Activated CD4-positive, alpha-beta T cell treated with anti-CD3 and anti-CD28 coated beads for 1 hour (primary cell): ENCODE results near the gene ETS1.

Experiments used
- DNase-seq: peaks from one replicate; pipeline ENCODE4 v3.0.0-alpha.2; 2020

ETS1 gene

GRCh38 chr11:128564642-128565245 is 22.6 kb downstream of the ETS1 start:
- DNase-seq: no peak

- no peak for DNase-seq
These were observed 23.3 kb downstream of the ETS1 start for GRCh38 chr11:128563942-128564641.

GRCh38 chr11:128563308-128563707 is 24.1 kb downstream of the ETS1 start:
- DNase-seq: no peak

- no peak for DNase-seq
These were observed 27.8 kb downstream of the ETS1 start for GRCh38 chr11:128559496-128560103.

- DNase-seq: no peak
These were observed 31.8 kb downstream of the ETS1 start for GRCh38 chr11:128555606-128556005.

DNA sequence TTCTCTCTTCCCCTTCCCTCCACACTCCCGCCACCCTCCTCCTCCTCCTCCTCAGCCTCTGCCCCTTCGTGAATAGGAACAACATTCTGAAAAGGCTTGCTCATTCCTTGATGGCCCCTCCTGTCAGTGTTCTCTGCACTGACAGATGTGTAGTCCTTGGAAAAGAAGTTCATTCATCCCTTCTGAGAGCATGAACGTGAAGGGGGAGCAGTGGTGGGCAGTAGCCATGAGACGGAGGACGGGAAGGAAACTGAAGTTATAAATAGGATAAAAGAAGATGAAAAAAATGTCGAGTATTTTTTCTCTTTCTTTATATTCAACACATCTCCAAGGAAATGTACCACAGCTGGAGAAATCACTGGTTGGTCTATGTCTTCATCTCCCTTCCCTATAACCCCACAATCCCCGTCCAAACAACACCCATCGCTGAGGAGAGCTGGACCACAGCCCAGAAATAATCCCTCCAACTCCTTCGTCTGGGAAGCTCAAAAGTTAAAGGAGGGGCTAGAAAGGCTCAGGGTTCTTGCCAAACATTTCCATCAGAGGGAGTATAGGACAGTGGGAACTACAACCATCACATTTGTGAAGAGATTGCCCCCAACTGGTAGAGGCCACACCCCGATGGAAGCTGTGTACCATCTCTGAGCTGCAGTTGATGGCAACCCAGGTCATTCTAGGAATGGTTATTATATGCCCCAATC is 33.5 kb downstream of the ETS1 start:
- no peak for DNase-seq

- DNase-seq: no peak
These were observed 34.3 kb downstream of the ETS1 start for GRCh38 chr11:128552783-128553661.

- no peak for DNase-seq
These were observed 35.6 kb downstream of the ETS1 start for GRCh38 chr11:128551611-128552335.

DNA sequence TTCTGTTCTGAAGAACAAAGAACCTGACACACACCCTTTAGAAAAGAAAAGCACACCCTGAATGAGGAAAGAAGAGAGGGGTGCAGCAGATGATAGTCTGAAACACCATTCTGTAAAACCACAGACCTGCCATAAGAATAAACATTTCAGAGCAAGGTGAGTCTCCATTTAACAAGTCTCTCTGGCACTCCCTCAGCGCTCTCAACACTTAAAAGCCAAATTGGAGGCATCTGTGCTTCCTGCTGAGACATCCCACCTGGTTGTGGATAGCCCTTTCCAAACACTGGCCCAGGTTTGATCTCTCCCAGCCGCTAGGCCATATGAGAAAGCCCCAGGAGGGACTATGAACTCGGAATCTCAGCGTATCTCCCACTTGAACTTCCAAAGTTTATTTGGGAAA is 36.3 kb downstream of the ETS1 start:
- DNase-seq: no peak

- no peak for DNase-seq
These were observed 37.0 kb downstream of the ETS1 start for GRCh38 chr11:128550261-128550821.

DNA sequence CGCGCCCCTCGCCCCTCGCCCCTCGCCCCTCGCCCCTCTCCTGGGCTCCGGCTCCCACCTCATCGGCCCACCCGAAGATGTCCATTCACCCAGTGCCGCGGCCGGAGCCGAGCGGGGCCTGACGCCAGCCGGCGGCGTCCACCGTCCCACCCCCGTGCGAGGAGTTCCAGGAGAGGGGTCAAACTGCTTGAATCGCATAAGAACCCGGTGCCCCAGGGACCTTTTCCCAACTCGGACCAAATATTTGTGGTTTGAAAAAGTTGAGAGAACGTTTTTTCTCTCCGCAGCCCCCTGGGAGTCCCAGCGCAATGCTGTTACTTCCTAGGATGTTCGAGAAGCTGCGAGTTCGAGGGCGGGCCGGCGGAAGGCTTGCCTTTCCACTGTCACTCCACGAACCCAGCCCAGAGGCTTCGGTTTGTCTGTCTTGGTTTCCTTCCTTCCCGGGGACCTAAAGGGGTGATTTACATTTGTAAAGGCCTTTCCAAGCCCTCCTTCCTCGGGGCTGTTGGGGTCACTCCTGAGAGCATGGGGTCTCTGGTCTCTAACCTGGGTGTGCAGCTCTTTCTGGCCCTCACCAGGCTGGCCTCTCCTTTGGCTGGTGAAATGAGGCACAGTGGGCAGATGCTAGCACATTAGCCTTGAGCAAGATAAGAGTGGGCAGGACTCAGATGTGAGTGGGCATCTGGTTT is 38.0 kb downstream of the ETS1 start:
- DNase-seq: no peak

DNA sequence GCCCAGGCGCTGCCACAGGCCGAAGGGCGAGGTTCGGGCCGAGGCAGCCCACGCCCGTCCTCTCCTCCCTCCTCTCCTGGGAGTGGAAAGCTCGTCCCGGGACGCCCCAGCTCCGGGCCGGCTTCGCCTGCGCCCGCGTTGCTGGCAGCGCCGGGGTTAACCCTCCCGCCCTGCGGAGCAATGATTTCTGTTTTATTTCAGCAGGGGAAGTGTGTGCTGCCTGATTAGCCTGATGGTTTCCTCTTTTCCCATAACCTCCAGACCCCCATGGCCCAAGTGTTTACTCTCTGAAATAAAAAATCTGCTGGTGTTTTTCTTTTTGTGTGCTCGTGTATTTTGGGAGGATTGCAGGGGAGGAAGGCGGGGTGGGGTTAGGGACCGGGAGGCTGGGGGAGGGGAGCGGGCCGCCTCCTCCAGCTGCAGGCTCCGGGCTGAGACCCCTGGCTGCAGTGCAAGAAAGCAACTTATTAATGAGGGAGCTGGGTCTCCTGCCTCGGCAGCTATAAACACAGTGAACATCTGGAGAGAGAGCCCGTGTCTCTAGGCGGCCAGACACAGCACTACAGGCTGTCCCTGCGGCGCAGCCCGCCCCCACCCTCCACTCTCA is 38.6 kb downstream of the ETS1 start:
- DNase-seq: no peak

- DNase-seq: no peak
These were observed 39.3 kb downstream of the ETS1 start for GRCh38 chr11:128547946-128548648.

DNA sequence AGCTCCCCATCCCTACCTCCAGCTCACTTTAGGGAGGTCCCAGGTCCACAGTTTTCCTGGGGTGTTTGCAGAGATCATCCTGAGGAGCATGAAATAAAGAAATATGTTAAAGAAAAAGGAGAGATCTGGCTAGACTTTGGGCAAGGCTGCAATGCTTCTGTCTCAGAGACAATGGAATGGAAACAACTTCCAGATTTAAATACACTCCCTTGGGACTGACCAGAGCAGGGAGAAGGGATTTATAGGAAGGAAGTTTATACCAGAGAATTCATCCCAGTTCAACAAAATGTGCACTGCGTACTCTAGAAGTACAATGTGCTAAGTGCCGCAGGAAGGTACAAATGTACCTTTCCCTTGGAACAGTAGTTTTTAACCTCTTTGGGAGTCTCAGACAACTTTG is 40.4 kb downstream of the ETS1 start:
- no peak for DNase-seq

GRCh38 chr11:128544471-128545051 is 42.8 kb downstream of the ETS1 start:
- DNase-seq: no peak

- DNase-seq: no peak
These were observed 46.9 kb downstream of the ETS1 start for GRCh38 chr11:128540469-128540868.

GRCh38 chr11:128536506-128536905 is 50.9 kb downstream of the ETS1 start:
- DNase-seq: no peak

GRCh38 chr11:128535468-128536457 is 51.6 kb downstream of the ETS1 start:
- no peak for DNase-seq
